ENCODE measurements around the gene MED27. TPM values are rescaled to one million over a fixed set of nuclear protein-coding genes. Genes with fewer than 3 reads are reported as not detected.

The MED27 gene
- total RNA-seq, 1 donor from 2014 or later = 17.2 TPM

GRCh38 chr9:132000659-132001058 is 79.0 kb downstream of the MED27 start:
- DNase-seq (ENCODE audit: low read depth, low spot score) = no peak

- peak; percentile 27 for DNase-seq (ENCODE audit: low read depth, low spot score)
Observed at GRCh38 chr9:131999692-132000551, 79.7 kb downstream of the MED27 start.

DNA sequence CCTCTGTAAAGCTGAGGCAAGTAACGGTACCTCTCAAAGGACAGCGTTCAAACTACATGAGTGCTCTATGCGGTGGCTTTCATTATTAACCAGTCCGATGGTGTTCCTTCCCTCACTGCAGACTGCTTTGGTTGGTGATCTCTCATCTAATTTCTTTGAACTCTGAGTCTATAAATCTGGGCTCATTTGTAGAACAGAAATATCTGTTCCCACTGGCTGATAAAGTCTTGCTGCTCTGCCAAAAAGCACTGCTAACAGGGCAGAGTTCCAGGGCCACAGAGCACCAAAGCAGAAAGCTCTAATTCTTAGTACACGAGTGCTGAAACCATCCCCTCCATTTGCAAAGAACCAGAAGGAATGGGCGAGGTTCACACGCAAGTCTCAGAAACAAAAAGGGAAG is 81.9 kb downstream of the MED27 start:
- no peak for DNase-seq (ENCODE audit: low read depth, low spot score)

DNA sequence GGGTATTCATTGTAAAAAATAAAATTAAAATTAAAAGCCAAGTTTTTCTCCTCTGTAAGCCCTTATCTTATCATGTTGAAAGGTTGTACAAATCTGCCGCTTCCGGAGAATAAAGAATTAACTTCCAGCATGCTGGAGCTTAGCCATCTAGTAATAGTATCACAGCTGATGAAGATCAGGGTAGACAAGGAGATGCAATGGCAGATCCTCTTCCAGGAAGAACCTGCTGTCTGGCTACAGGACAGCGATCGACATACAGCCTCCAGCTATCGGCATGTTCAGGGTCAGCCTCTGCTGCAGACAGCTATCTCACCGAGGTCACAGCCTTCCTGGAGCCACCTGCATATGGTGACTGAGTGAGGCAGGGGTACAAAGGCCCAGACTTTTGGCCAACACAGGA is 82.6 kb downstream of the MED27 start:
- no peak for DNase-seq (ENCODE audit: low read depth, low spot score)

GRCh38 chr9:131995382-131995781 is 84.3 kb downstream of the MED27 start:
- no peak for DNase-seq (ENCODE audit: low read depth, low spot score)

DNA sequence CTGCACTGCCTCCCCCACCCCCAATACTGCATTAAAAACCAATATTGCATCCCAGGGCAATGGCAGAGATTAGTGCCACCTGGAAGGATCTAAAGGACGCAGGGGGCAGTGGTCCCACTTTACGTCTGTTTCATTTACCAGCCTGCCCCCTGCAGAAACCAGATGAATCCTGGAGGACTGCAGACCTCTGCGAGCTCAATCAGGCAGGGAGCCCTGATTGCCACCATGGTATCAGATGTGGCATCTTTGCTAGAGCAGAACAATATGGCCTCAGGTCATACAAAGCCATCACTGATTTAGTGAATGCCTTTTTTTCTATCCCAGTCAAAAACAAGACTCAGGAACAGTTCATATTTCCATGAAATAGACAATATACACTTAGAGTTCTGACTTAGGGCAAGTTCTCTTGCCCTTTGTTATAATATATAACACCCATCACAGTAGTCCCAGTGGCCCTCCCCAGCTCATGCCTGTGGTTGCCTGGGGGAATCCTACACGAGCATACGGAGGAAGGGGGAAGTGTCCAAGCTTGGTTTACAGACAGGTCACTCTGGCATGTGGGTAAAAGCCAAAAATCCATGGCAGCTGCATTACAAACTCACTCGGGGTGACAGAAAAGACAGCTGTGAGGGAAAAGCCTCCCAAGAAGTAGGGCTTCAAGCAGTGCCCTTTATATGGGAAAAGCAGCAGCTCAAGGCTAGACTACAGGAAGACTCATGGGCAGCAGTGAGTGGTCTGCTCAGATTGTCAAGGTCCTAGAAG is 85.1 kb downstream of the MED27 start:
- no peak for DNase-seq (ENCODE audit: low read depth, low spot score)

GRCh38 chr9:131992906-131993657 is 86.6 kb downstream of the MED27 start:
- DNase-seq (ENCODE audit: low read depth, low spot score) = no peak

DNA sequence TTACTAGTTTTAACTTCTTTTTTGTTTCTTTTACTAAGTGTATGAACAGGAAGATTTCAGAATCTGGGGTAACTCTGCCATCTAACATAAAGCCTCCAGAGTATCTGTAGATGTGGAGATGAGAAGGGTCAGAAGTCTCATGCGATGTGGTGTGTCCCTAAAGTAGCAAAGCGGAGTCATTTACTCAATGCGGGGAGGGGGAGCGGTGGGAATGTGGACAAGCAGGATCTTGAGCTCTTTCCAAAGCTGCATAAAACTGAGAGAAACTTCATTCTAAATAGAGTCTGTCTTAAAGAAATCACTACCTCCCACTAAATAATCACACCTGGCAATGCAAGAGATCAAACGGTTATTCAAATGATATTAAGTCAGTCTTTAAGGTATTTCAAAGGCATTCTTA is 92.4 kb downstream of the MED27 start:
- no peak for DNase-seq (ENCODE audit: low read depth, low spot score)

GRCh38 chr9:131986576-131986975 is 93.1 kb downstream of the MED27 start:
- no peak for DNase-seq (ENCODE audit: low read depth, low spot score)

GRCh38 chr9:131986089-131986488 is 93.6 kb downstream of the MED27 start:
- no peak for DNase-seq (ENCODE audit: low read depth, low spot score)

GRCh38 chr9:131984564-131984963 is 95.1 kb downstream of the MED27 start:
- no peak for DNase-seq (ENCODE audit: low read depth, low spot score)

GRCh38 chr9:131982671-131983239 is 96.9 kb downstream of the MED27 start:
- no peak for DNase-seq (ENCODE audit: low read depth, low spot score)

GRCh38 chr9:131982102-131982501 is 97.6 kb downstream of the MED27 start:
- no peak for DNase-seq (ENCODE audit: low read depth, low spot score)

DNA sequence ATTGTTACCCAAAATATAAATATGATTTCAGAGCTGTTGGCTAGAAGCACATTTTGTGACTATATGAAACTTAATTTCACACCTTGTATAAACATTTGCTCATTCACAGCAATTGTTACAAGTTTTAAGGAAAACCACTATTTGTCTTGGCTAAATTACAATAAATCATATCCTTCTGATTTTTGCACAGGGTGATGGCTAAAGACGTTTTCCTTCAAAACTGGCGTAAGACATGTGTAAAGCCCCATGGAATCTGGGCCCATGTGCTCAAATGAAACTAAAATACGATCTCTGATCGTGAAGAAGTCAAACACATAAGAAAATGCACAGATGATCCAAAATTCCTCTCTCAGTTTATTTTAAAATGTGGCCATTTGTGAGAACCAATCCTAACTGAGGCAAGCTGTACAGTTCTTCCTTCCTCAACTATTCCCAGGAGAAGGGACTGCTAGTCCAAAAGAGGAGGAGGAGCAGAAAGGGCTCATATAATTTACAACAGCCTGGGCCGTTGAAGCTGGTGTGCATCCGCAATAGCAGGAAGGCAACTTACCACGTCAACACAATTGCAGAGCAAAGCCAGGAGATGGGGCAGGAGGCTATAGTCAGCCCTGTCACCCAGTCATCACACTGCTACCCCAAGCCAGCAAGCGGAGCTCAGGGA is 98.4 kb downstream of the MED27 start:
- no peak for DNase-seq (ENCODE audit: low read depth, low spot score)

GRCh38 chr9:131980267-131981016 is 99.2 kb downstream of the MED27 start:
- DNase-seq (ENCODE audit: low read depth, low spot score) = no peak

GRCh38 chr9:131977109-131977838 is 102.4 kb downstream of the MED27 start:
- no peak for DNase-seq (ENCODE audit: low read depth, low spot score)

GRCh38 chr9:131976157-131977108 is 103.2 kb downstream of the MED27 start:
- DNase-seq (ENCODE audit: low read depth, low spot score) = no peak

DNA sequence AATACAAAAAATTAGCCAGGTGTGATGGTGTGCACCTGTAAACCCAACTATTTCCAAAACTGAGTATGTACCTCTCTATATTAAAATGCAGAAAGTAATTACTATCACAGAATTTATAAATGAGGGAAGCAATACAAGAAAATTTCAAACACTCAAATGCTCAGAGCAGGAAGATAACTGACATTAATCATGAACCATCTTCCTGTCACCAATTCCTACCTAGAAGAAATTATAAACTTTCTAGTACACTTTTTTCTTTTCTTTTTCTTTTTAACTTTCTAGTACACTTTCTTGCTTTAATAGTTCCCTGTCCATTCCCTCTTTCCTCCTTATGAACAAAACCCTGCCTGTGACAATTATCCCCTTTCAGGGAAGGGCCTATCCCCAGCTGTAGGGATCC is 106.8 kb downstream of the MED27 start:
- DNase-seq (ENCODE audit: low read depth, low spot score) = no peak

Measured in pulmonary artery endothelial cell (primary cell).